Activated naive CD8-positive, alpha-beta T cell treated with anti-CD3 and anti-CD28 coated beads, Interleukin-2, amount 10 ng/mL, durations not matched to agents 7 days and 5 days (primary cell): ENCODE results near the gene MRPS27. TPM values are rescaled to one million over a fixed set of nuclear protein-coding genes. Genes with fewer than 3 reads are reported as not detected.

Source experiments
- ATAC-seq: fragments of 150-1000 bp; cut with Tn5 transposase; one replicate; pipeline ENCODE4 v1.10.0; 2021; ENCODE audit warnings: low read depth, moderate library complexity
- POLR2A ChIA-PET: fragments of 350-600 bp; sonication (Branson Sonifier 250); formaldehyde crosslinking; loops from one replicate; lab custom pipeline; 2021; ENCODE audit warnings: antibody characterized with exemption; lab: Charles Lee
- DNase-seq: peaks from one replicate; pipeline ENCODE4 v3.0.0; 2021
- H3K27ac Mint-ChIP-seq: one replicate; pipeline ENCODE4 v1.8.0; 2022; ENCODE audit warnings: mild to moderate bottlenecking, mixed read lengths
- H3K27me3 Mint-ChIP-seq: one replicate; pipeline ENCODE4 v1.8.0; 2022; ENCODE audit warnings: mild to moderate bottlenecking, moderate library complexity, mixed read lengths
- H3K36me3 Mint-ChIP-seq: one replicate; pipeline ENCODE4 v1.8.0; 2021; ENCODE audit warnings: mild to moderate bottlenecking, mixed read lengths
- H3K4me1 Mint-ChIP-seq: one replicate; pipeline ENCODE4 v1.8.0; 2021; ENCODE audit warnings: mixed read lengths
- H3K4me3 Mint-ChIP-seq: one replicate; pipeline ENCODE4 v1.8.0; 2022; ENCODE audit warnings: mild to moderate bottlenecking, moderate library complexity, mixed read lengths
- H3K9me3 Mint-ChIP-seq: one replicate; pipeline ENCODE4 v1.8.0; 2021; ENCODE audit warnings: mixed read lengths
- total RNA-seq, 2 experiments: library from RNA; stranded (reverse); gene quantifications; one replicate each; pipeline ENCODE4 v1.2.3, GENCODE V29; 2021

The MRPS27 gene
- total RNA-seq, 2 experiments from 2014 or later, result 39.0 to 43.8 TPM

DNA sequence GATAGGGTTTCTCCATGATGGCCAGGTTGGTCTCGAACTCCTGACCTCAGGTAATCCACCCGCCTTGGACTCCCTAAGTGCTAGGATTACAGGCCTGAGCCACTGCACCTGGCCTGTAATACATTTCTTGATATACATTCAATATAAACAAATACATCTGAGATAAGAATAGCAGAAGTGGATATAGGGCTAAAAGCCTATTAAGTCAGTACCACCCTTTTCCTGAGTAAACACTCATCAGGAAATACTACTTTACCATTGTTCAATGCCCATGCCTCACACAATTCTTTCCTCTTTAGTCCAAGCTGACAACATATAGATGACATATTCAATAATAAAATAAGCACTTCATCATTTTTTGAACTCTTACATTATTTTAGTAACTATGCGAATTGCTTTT, 64.8 kb downstream of the MRPS27 start:
- no peaks in the 10 kb centered on the region for H3K9me3 Mint-ChIP-seq
- H3K4me3 Mint-ChIP-seq, result no peak overlapping the region
- POLR2A ChIA-PET, result no interaction called here
- ATAC-seq (no peak), DNase-seq (no peak)
- no peaks in the 10 kb centered on the region for H3K27me3 Mint-ChIP-seq
- peaks cover 19% of the 10 kb centered on the region for H3K36me3 Mint-ChIP-seq
- no peak overlapping the region for H3K27ac Mint-ChIP-seq
- H3K4me1 Mint-ChIP-seq, result peaks cover 5% of the 10 kb centered on the region

- no peak overlapping the region for H3K4me3 Mint-ChIP-seq
- H3K9me3 Mint-ChIP-seq, result no peaks in the 10 kb centered on the region
- no peaks in the 10 kb centered on the region for H3K27me3 Mint-ChIP-seq
- peaks cover 5% of the 10 kb centered on the region for H3K4me1 Mint-ChIP-seq
- DNase-seq (no peak), ATAC-seq (no peak)
- H3K36me3 Mint-ChIP-seq, result peaks cover 14% of the 10 kb centered on the region
- no peak overlapping the region for H3K27ac Mint-ChIP-seq
- POLR2A ChIA-PET, result no interaction called here
Observed at GRCh38 chr5:72252574-72253155, 67.4 kb downstream of the MRPS27 start.

DNA sequence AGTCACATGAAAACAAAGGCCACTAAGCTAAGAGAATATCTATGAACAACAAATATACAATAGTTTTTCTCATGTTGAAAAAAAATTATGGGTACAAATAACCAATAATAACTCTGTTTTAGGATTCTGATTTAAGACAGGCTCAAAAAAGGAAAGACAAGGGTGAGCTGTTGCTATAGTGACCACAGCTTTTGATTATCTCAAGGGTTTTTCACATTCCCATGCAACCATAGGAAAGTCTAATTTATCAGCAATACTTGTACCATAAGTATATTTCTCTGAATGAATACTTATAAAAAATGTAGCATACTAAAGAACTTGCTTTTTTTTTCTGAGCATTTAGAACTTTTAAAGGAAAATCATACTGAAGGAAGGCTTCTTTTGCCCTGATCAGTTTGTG, 68.0 kb downstream of the MRPS27 start:
- Mint-ChIP-seq H3K4me1 (peaks cover 5% of the 10 kb centered on the region), H3K27me3 (no peaks in the 10 kb centered on the region), H3K9me3 (no peaks in the 10 kb centered on the region), H3K27ac (no peak overlapping the region), H3K4me3 (no peak overlapping the region), H3K36me3 (peaks cover 10% of the 10 kb centered on the region)
- DNase-seq, result no peak
- POLR2A ChIA-PET, result no interaction called here
- no peak for ATAC-seq

GRCh38 chr5:72251386-72251785, 68.7 kb downstream of the MRPS27 start:
- ATAC-seq (no peak), DNase-seq (no peak)
- POLR2A ChIA-PET, result no interaction called here
- Mint-ChIP-seq H3K27ac (no peak overlapping the region), H3K4me3 (no peak overlapping the region), H3K36me3 (peaks cover 7% of the 10 kb centered on the region), H3K27me3 (no peaks in the 10 kb centered on the region), H3K4me1 (peaks cover 2% of the 10 kb centered on the region), H3K9me3 (no peaks in the 10 kb centered on the region)

- POLR2A ChIA-PET, result interaction anchor here (0.5 to 0.6 kb wide), 2 partner anchors 15 to 646 kb away, joined by 3 to 4 read pairs; no protein-coding TSS in a partner anchor
- H3K27ac Mint-ChIP-seq, result no peak overlapping the region
- no peak for DNase-seq
Observed at GRCh38 chr5:72248410-72248981, 71.5 kb downstream of the MRPS27 start.

DNA sequence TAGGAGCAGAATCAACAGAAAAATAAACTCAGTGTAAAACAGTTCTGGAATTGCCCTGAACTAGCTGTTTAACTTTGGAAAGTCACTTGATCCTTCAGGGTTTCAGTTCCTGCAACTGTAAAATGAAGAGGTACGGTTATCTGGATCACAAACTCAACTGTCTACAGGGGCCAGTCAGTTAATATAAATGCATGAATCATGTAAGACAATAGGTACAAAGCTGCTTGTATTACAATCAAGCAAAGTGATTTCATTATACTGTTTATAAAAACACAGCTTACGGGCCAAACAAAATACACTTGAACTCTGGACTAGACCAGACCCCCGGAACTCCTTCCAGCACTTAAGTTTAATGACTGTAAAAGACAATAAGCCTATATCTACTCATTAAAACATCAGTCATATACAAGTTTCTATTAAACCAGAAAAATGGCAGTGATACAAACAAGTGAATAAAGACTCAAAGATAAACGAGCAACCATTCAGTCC, 73.0 kb downstream of the MRPS27 start:
- no peaks in the 10 kb centered on the region for H3K9me3 Mint-ChIP-seq
- H3K27ac Mint-ChIP-seq, result no peak overlapping the region
- POLR2A ChIA-PET, result no interaction called here
- H3K4me1 Mint-ChIP-seq, result peaks cover 23% of the 10 kb centered on the region
- no peaks in the 10 kb centered on the region for H3K27me3 Mint-ChIP-seq
- no peak overlapping the region for H3K4me3 Mint-ChIP-seq
- no peak for ATAC-seq
- DNase-seq, result no peak
- H3K36me3 Mint-ChIP-seq, result peaks cover 8% of the 10 kb centered on the region

More at GRCh38 chr5:72248410-72248981, 71.5 kb downstream of the MRPS27 start:
- Mint-ChIP-seq H3K36me3 (peaks cover 7% of the 10 kb centered on the region), H3K9me3 (no peaks in the 10 kb centered on the region), H3K4me1 (peaks cover 22% of the 10 kb centered on the region), H3K27me3 (no peaks in the 10 kb centered on the region), H3K4me3 (no peak overlapping the region)
- ATAC-seq, result no peak

DNA sequence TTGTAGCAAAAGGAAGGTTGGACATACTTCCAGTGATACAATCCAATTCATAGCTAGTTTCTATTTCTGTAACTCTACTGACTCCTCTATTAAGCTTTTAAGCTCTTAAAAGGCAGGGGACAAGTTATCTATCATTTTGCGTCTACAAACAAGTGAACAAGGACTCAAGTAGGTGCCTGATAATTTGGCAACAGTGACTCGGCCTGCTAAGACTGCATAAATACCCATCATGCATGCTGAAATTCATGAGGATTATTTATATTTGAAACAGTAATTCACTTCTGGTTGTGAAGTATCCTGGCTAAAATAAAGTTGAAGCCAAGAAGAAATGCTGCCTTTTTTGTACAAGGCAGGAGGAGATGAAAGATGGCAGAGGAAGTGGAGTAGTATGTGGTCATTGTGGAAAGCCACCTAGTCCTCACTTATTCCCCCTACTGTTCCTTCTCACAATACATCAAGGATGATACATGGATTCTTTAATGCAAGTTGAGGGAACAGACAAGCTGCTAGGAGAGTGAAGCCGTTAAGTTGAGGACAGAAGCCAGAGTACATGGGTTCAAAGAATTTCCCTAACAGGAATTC, 74.0 kb downstream of the MRPS27 start:
- no peaks in the 10 kb centered on the region for H3K9me3 Mint-ChIP-seq
- H3K4me1 Mint-ChIP-seq, result peaks cover 23% of the 10 kb centered on the region
- POLR2A ChIA-PET, result no interaction called here
- no peaks in the 10 kb centered on the region for H3K27me3 Mint-ChIP-seq
- H3K36me3 Mint-ChIP-seq, result peaks cover 7% of the 10 kb centered on the region
- ATAC-seq (no peak), DNase-seq (no peak)
- no peak overlapping the region for H3K27ac Mint-ChIP-seq
- H3K4me3 Mint-ChIP-seq, result no peak overlapping the region

DNA sequence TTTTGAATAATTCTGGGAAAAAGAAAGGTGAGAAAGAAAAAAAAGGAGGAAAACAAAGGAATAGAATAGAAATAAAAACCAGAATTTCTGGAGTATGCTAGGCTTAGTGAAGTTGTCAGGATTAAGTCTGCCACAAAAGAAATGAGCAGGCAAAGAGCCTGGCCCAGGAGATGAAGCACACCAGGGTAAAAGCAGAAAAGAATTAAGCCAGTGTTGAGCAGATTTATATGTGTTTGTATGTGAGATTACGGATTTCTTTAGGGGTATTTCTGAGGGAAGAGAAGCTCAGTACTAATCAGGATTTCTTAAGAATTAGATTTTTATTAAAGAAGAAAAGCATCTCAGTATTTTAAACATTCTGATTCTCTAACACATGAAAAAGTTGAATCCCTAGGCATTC, 74.5 kb downstream of the MRPS27 start:
- no peaks in the 10 kb centered on the region for H3K27me3 Mint-ChIP-seq

GRCh38 chr5:72244862-72245371, 75.1 kb downstream of the MRPS27 start:
- POLR2A ChIA-PET, result no interaction called here
- peaks cover 23% of the 10 kb centered on the region for H3K4me1 Mint-ChIP-seq

More for the DNA sequence above, 74.5 kb downstream of the MRPS27 start:
- ATAC-seq, result no peak
- DNase-seq, result no peak
- POLR2A ChIA-PET, result no interaction called here
- Mint-ChIP-seq H3K9me3 (no peaks in the 10 kb centered on the region), H3K36me3 (peaks cover 6% of the 10 kb centered on the region), H3K27ac (no peak overlapping the region), H3K4me3 (no peak overlapping the region), H3K4me1 (peaks cover 23% of the 10 kb centered on the region)

DNA sequence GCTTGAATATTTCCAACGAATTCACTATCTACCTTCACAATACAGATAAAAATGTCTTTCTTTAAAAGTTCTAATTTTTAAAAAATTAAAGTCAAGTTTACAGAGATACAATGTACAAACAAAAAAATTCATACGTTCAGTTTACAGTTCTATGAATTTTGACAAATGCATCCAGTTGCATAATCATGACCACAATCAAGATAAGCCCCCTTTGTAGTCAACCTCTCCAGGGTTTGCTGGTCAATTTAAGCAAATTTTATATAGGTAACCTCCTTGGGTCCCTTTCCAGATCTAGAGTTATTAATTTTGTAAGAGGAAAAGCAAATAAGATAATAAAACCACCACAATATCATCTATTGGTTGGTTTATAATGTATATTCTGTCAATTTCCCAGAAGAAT, 76.3 kb downstream of the MRPS27 start:
- Mint-ChIP-seq H3K4me1 (peaks cover 23% of the 10 kb centered on the region), H3K27me3 (no peaks in the 10 kb centered on the region), H3K9me3 (no peaks in the 10 kb centered on the region), H3K27ac (no peak overlapping the region), H3K4me3 (no peak overlapping the region), H3K36me3 (peaks cover 6% of the 10 kb centered on the region)
- ATAC-seq, result no peak
- POLR2A ChIA-PET, result no interaction called here
- DNase-seq, result no peak

More at GRCh38 chr5:72244862-72245371, 75.1 kb downstream of the MRPS27 start:
- no peaks in the 10 kb centered on the region for H3K9me3 Mint-ChIP-seq
- peak; percentile 58 for ATAC-seq
- H3K27ac Mint-ChIP-seq, result no peak overlapping the region
- DNase-seq, result no peak
- no peak overlapping the region for H3K4me3 Mint-ChIP-seq
- no peaks in the 10 kb centered on the region for H3K27me3 Mint-ChIP-seq
- peaks cover 6% of the 10 kb centered on the region for H3K36me3 Mint-ChIP-seq

GRCh38 chr5:72242796-72243475, 77.1 kb downstream of the MRPS27 start:
- Mint-ChIP-seq H3K27ac (no peak overlapping the region), H3K9me3 (no peaks in the 10 kb centered on the region), H3K4me3 (no peak overlapping the region), H3K36me3 (peaks cover 6% of the 10 kb centered on the region), H3K4me1 (peaks cover 23% of the 10 kb centered on the region), H3K27me3 (no peaks in the 10 kb centered on the region)
- POLR2A ChIA-PET, result no interaction called here
- ATAC-seq (no peak), DNase-seq (no peak)

DNA sequence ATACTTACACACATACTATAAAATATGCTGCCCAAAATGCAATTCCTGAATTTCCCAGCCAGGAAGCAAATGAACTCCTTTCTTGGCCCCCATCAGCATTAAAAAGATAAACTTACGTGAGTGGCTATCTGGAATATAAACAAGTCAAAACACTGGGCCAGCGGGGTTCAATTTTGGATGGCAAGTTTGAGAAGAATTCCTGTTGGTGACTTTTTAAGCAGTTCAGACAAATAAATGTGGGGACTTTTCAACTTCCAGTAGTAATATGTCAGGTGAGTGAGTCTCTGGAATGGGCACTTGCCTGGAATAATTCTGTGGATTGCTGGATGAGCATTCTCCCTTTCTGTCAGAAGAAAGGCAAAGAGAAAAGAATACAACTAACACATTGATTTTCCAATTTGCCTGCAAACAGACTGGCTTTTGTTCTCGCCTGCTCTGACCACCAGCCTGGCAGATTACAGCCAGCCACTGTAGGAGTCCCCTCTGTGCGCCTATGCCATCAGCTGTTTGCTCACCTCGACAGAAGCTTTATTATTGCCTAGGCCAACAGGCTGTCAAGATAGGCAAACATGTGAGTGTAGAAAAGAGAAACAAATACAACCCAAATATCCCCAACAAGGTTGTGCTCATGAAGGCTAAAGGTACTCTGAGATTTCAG, 78.6 kb downstream of the MRPS27 start:
- POLR2A ChIA-PET, result no interaction called here
- no peak overlapping the region for H3K4me3 Mint-ChIP-seq
- H3K27me3 Mint-ChIP-seq, result no peaks in the 10 kb centered on the region
- no peaks in the 10 kb centered on the region for H3K9me3 Mint-ChIP-seq
- peaks cover 23% of the 10 kb centered on the region for H3K4me1 Mint-ChIP-seq
- ATAC-seq (no peak), DNase-seq (no peak)
- peaks cover 15% of the 10 kb centered on the region for H3K36me3 Mint-ChIP-seq
- no peak overlapping the region for H3K27ac Mint-ChIP-seq
